GM12801 (cell line): ENCODE measurements around the gene DUT.

ENCODE experiments used
- CTCF ChIP-seq: IDR thresholded peaks from one replicate; pipeline ENCODE4 v1.5.1; 2011; ENCODE audit warnings: control low read depth; ENCODE audit not compliant: insufficient read length; ENCODE audit errors: extremely low read depth

Gene DUT

GRCh38 chr15:48343865-48344264 lies 12.6 kb downstream of the DUT start:
- TF ChIP-seq CTCF, result no peak

- TF ChIP-seq CTCF, result no peak
These were observed 14.3 kb downstream of the DUT start for GRCh38 chr15:48345516-48345915.

GRCh38 chr15:48352474-48353072 lies 21.3 kb downstream of the DUT start:
- TF ChIP-seq CTCF, result peak; percentile 94

- no peak for TF ChIP-seq CTCF
These were observed 23.6 kb downstream of the DUT start for GRCh38 chr15:48354694-48355303.

- no peak for TF ChIP-seq CTCF
These were observed 24.1 kb downstream of the DUT start for GRCh38 chr15:48355377-48355776.

GRCh38 chr15:48358229-48359152 lies 27.3 kb downstream of the DUT start:
- no peak for TF ChIP-seq CTCF

GRCh38 chr15:48360841-48361240 lies 29.6 kb downstream of the DUT start:
- TF ChIP-seq CTCF, result no peak
